Effector memory CD8-positive, alpha-beta T cell (primary cell): ENCODE data around the gene ABCD2.
"Not testable (repeated sequence)": the region's sequence is repeated elsewhere in the genome, so short reads cannot be mapped to it uniquely, and the experiment has no call there.

ENCODE experiments used
- ATAC-seq: fragments of 150-1000 bp; cut with Tn5 transposase; replicated peaks from 2 replicates; pipeline ENCODE4 v1.10.0; 2021; ENCODE audit warnings: mild to moderate bottlenecking, moderate library complexity
- DNase-seq, 3 experiments: peaks; one replicate each; pipeline ENCODE4 v3.0.0; 2021
- H3K27ac Mint-ChIP-seq, 2 donors: one replicate each; pipeline ENCODE4 v1.8.0; 2022; ENCODE audit warnings: mild to moderate bottlenecking in 2 of 2, mixed read lengths in 2 of 2, moderate library complexity in 2 of 2
- H3K27me3 Mint-ChIP-seq, 2 donors: one replicate each; pipeline ENCODE4 v1.8.0; 2022; ENCODE audit warnings: mixed read lengths in 2 of 2
- H3K36me3 Mint-ChIP-seq: one replicate; pipeline ENCODE4 v1.8.0; 2022; ENCODE audit warnings: mild to moderate bottlenecking, moderate library complexity, mixed read lengths; ENCODE audit not compliant: insufficient read depth
- H3K4me1 Mint-ChIP-seq, 2 donors: one replicate each; pipeline ENCODE4 v1.8.0; 2022; ENCODE audit warnings: low read depth in 2 of 2, mixed read lengths in 2 of 2
- H3K4me3 Mint-ChIP-seq, 2 donors: one replicate each; pipeline ENCODE4 v1.8.0; 2022; ENCODE audit warnings: mild to moderate bottlenecking in 2 of 2, mixed read lengths in 2 of 2, moderate library complexity in 2 of 2
- H3K9me3 Mint-ChIP-seq, 2 donors: one replicate each; pipeline ENCODE4 v1.8.0; 2022; ENCODE audit warnings: mixed read lengths in 2 of 2
- total RNA-seq, 9 experiments: gene quantifications; one replicate each; lab custom pipeline; 2026; lab: John Stamatoyannopoulos, UW

The ABCD2 gene
- total RNA-seq = 3.4 to 81.5 (median 37.6) reads per million in 9 experiments

DNA sequence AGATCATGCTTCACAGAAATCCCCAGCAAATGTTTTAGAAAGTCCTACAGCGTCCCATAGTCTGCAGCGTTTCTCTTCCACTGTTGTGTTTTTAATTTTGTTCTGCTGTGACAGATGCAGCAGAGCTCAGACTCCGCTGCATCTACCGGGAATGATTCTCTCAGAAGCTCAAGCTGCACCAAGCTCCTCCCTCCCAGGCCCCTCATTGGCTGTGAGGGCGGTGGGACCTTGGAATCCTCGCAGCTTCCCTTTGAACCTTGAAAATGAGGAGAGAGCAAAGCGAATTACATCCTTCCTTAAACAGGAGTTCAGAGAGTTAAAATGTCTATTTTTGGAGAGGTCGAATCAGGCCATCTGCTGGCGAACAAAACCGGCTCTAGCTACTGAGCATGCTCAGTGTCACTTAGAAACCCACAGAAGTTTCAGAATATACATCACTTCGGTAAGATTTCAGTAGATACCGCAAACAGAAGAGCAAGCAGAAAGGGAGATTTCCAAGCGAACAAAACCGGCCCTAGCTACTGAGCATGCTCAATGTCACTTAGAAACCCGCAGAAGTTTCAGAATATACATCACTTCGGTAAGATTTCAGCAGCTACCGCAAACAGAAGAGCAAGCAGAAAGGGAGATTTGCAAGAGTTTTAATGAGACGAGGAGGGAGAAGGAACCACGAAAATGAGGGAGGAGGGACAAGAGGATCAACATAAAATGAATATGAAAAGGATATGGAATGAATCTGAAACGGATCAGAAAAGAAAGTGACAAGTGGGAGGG, at the start of gene ABCD2:
ABCD2 (minus strand) TSS at position 144 of the 774 bp plus-strand sequence. CDS start 188 bp downstream, outside the sequence.
- Mint-ChIP-seq H3K27ac (no peak within 1 kb of the TSS), H3K4me3 (no peak within 1 kb of the TSS), H3K36me3 (peaks cover 9% of the 10 kb centered on the region), H3K27me3 (no peaks in the 10 kb centered on the region), H3K4me1 (peaks cover 27 to 28% of the 10 kb centered on the region in 2 donors), H3K9me3 (no peaks in the 10 kb centered on the region)
- ATAC-seq (peak; percentile 84), DNase-seq (peak; percentile 55 to 69 (median 61))

DNA sequence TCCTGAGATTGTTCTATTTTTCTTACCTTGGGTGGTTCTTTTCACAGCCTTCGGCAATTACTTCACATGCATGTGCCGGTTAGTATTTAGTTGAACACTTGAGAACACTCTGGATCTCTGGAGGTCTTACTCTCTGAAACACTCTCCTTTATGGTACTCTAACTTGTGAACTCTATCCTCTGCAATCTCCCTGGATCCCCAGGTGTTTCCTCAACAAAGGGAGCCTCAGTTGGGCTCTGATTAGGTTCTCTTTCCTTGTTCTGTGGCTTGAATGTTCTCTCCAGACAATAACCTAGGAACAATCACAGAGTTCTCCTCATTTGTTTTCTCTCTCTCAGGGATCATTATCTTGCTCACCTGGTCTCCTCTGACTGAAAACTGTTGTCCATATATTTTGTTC, 40.5 kb upstream of the ABCD2 start:
- no peak for ATAC-seq
- Mint-ChIP-seq H3K4me1 (no peaks in the 10 kb centered on the region), H3K4me3 (no peak overlapping the region), H3K27ac (no peak overlapping the region), H3K36me3 (no peaks in the 10 kb centered on the region), H3K9me3 (no peaks in the 10 kb centered on the region), H3K27me3 (no peaks in the 10 kb centered on the region)
- DNase-seq = no peak

DNA sequence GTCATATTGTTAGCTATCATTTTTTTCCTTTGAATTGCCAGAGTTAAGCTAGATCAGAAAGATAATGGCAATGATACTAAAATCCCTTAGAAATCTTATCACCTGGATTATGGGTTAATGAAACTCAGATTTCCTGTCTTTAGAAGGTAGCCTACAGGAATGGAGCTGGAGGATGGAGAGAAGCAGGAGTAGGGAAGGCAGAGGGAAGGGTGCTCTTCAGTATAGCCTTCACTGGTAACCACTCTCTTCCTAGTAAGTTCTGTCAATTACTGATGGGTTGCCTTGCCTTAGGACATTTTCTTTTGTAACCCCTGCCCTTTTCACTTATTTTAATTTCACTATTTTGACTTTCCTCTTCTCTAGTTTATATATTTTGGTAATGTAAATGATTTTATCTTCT, 27.8 kb upstream of the ABCD2 start:
- Mint-ChIP-seq H3K36me3 (no peaks in the 10 kb centered on the region), H3K27me3 (no peaks in the 10 kb centered on the region), H3K9me3 (no peaks in the 10 kb centered on the region), H3K4me3 (no peak overlapping the region), H3K4me1 (no peaks in the 10 kb centered on the region), H3K27ac (peak overlapping the region in 1 of 2 donors; percentile 35)
- no peak for DNase-seq
- no peak for ATAC-seq

DNA sequence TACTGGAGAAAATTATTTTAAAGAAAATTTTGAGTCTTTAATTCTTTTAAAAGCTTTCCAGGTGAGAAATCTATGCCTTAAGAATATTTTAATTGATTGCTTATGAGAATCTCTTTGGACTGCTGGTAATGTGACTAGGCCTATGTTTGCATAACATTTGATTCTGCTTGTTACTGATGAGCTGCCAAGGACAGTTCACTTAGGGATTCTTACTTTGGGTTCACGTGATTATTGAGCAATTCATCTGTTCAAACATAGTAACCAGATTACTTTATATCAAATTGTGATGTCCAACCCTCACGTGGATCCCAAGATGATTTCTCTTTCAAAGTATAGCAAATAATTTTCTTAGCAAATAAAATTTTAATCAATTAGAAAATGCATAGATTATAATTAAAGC, 27.4 kb upstream of the ABCD2 start:
- Mint-ChIP-seq H3K36me3 (no peaks in the 10 kb centered on the region), H3K4me3 (no peak overlapping the region), H3K9me3 (no peaks in the 10 kb centered on the region), H3K27me3 (no peaks in the 10 kb centered on the region), H3K27ac (peak overlapping the region in 1 of 2 donors; percentile 35), H3K4me1 (no peaks in the 10 kb centered on the region)
- ATAC-seq (no peak), DNase-seq (no peak)

DNA sequence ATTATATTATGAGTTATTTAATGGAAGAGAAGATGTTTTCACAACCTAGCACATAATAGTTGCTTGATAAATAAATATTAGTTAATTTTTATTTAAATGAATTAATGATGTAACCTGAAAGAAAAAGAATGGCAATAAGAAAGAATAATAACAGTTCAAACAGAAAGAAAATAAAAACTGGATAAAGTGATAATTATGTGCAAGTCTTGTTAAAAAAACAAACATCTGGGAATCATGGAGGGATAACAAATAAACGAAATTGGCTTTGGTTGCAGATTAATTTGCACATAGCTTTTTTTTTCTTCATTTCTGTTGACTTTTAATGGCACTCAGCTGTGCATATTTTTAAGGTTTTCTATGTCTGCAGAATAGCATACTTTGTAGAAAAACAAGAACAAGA, 23.4 kb upstream of the ABCD2 start:
- Mint-ChIP-seq H3K36me3 (no peaks in the 10 kb centered on the region), H3K27me3 (no peaks in the 10 kb centered on the region), H3K9me3 (no peaks in the 10 kb centered on the region), H3K27ac (no peak overlapping the region), H3K4me3 (no peak overlapping the region), H3K4me1 (no peaks in the 10 kb centered on the region)
- DNase-seq (no peak), ATAC-seq (no peak)

DNA sequence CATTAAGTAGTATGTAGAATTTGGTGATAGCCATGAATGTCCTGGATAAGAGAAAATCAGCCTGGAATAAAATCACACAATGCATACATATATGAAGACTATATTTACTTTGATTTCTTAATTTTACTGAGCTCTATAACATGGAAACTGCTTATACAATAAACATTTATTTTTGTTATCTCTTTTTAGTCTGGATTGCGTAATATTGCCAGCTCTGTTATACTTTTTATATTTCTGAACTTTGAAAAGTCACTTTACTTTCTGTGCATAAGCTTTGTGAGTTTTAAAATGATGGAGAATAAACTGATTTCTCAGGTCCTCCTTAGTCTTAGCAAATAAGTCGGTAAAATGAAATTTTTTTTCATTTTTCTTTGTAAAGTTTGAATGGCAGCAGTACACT, 19.2 kb upstream of the ABCD2 start:
- Mint-ChIP-seq H3K4me3 (no peak overlapping the region), H3K9me3 (no peaks in the 10 kb centered on the region), H3K36me3 (no peaks in the 10 kb centered on the region), H3K4me1 (no peaks in the 10 kb centered on the region), H3K27ac (no peak overlapping the region), H3K27me3 (no peaks in the 10 kb centered on the region)
- DNase-seq (no peak), ATAC-seq (no peak)

DNA sequence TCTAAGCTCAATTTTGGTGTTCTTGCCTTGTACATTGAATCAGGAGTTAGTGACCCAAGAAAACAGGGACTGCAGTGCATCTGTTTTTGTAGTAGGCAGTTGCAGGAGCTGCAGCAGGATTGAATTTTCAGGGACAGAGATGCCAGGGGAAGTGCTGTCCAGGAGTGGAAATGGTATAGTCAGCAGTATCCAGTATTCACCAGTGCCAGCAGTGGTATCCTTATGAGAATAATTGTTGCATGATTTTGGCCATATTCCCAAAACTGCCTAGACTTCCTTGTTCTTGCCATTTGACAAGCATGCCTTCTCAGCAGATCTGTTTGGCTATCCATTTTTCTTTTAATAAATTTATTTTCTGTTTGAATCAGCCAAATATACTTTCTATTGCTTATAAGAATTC, 18.6 kb upstream of the ABCD2 start:
- no peaks in the 10 kb centered on the region for H3K9me3 Mint-ChIP-seq
- ATAC-seq = no peak
- H3K27ac Mint-ChIP-seq = no peak overlapping the region
- no peaks in the 10 kb centered on the region for H3K27me3 Mint-ChIP-seq
- H3K4me3 Mint-ChIP-seq = no peak overlapping the region
- no peaks in the 10 kb centered on the region for H3K36me3 Mint-ChIP-seq
- no peak for DNase-seq
- no peaks in the 10 kb centered on the region for H3K4me1 Mint-ChIP-seq

DNA sequence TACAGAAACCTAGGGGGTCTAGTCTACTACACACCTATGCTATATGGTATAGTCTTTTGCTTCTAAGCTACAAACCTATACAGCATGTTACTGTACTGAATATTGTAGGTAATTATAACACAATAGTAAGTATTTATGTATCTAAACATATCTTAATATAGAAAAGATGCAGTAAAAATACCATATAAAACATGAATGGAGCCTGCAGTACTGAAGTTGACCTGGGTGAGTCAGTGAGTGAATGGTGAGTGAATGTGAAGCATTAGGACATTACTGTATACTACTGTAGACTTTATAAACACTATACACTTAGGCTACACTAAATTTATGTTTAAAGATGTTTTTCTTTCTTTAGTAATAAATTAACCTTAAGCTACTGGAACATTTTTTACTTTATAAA, 13.1 kb upstream of the ABCD2 start:
- no peak overlapping the region for H3K27ac Mint-ChIP-seq
- DNase-seq (no peak), ATAC-seq (no peak)
- no peak overlapping the region for H3K4me3 Mint-ChIP-seq
- H3K9me3 Mint-ChIP-seq = peaks cover 0 to 3% of the 10 kb centered on the region in 2 donors
- no peaks in the 10 kb centered on the region for H3K36me3 Mint-ChIP-seq
- peaks cover 14 to 27% of the 10 kb centered on the region in 2 donors for H3K4me1 Mint-ChIP-seq
- no peaks in the 10 kb centered on the region for H3K27me3 Mint-ChIP-seq

DNA sequence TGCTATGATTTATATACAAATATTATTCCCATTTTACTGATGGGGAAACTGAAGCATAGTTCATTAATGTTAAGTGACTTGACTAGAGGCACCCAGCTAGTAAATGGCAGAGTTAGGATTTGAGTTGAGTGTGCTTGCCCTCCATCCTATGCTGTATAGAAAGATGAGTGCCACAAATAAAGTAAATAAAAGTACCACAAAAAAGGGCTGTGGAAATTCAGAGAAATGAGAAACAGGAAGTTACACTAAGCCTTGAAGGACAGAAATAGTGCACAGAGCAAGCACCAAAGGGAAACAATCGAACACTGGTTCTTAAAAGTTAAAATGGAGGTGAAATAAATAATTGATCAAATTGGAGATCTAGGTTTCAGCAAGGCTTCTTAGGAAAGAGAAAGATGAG, 9.2 kb upstream of the ABCD2 start:
- Mint-ChIP-seq H3K9me3 (peaks cover 0 to 3% of the 10 kb centered on the region in 2 donors), H3K36me3 (no peaks in the 10 kb centered on the region), H3K4me1 (peaks cover 23 to 34% of the 10 kb centered on the region in 2 donors), H3K4me3 (peak overlapping the region; percentile 47 to 78), H3K27ac (peak overlapping the region; percentile 87 to 92), H3K27me3 (no peaks in the 10 kb centered on the region)
- ATAC-seq = peak; percentile 67
- DNase-seq = no peak

DNA sequence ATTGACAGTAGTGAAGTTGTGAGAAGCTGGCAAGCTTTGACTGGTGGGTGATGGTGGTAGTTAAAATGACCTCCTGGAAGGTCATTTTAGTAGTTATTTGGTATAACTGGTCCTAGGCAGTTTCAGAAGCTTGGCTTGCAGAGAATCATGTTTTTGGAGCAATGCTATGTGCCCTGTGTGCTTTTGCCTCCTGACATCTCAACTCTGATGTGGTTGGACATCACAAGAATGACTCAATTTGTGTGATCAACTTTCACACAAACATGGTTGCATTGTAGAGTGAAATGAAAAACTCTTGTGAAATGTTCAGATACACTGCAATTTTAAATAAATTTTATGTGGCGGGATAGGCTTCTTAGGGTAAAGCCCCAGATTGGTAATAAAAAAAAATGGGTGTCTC, 8.3 kb upstream of the ABCD2 start:
- peak overlapping the region in 1 of 2 donors; percentile 44 for H3K4me3 Mint-ChIP-seq
- H3K4me1 Mint-ChIP-seq = peaks cover 24 to 37% of the 10 kb centered on the region in 2 donors

DNA sequence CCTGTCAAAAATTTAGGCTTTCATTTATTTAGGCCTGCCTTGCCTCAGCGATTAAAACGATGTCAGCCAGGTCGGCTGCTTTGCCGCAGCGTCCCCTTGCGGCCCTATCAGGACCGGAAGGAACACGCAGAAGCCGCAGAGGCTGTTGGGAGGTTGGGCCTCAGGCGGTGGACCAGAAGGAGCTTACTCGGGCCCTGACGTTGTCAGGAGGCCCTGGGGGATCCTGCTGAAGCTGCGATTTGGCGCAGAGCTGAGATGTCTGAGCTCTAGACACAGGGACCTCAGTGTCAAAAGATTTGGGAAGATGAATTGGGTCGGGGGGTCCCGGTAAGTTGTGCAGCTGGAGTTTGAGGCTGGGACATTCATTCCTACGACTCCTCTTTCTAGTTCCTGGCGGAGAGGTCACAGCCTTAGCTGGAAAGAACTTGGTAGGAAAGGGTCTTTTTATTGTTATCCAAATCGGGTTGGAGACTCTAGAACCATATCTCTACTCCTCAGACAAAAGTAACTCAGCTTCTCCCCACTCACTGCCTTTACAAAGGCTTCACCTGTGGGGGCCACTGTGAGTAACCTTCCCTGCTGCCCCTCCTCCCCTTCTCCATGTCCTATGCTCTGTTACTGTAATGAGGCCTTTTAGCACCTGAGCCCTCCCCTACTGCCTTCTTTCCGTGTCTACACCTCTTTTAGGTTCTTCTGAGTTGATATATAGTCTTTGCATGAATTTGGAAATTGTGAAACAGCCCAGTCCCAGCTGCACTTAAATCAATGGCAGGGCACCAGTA, 6.6 kb upstream of the ABCD2 start:
- ATAC-seq (no peak), DNase-seq (no peak)
- Mint-ChIP-seq H3K9me3 (peaks cover 0 to 3% of the 10 kb centered on the region in 2 donors), H3K36me3 (peaks cover 7% of the 10 kb centered on the region), H3K4me3 (no peak overlapping the region), H3K4me1 (peaks cover 34 to 50% of the 10 kb centered on the region in 2 donors), H3K27ac (no peak overlapping the region), H3K27me3 (no peaks in the 10 kb centered on the region)

More for the DNA sequence above, 8.3 kb upstream of the ABCD2 start:
- peak overlapping the region; percentile 87 to 92 for H3K27ac Mint-ChIP-seq
- no peaks in the 10 kb centered on the region for H3K36me3 Mint-ChIP-seq
- no peak for DNase-seq
- no peaks in the 10 kb centered on the region for H3K27me3 Mint-ChIP-seq
- H3K9me3 Mint-ChIP-seq = peaks cover 0 to 3% of the 10 kb centered on the region in 2 donors
- ATAC-seq = peak; percentile 45

DNA sequence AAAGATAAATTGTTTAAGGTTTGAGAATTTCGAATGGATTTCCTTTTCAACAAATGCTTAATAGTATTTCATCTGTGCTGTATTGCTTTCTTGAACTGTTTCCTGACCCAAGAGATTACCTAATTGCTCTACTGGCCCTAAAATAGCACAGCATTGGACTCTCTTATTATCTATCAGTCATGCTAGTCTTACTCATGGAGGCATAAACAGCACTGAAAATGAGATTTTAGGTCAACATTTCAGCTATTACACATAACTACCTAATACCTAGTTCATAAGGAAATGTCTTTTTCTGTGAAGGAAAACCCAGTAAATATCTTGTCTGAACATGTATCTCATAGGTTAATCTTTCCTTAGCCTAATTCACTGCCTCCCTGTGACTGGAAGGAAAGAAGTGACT, 4.3 kb upstream of the ABCD2 start:
- ATAC-seq = no peak
- peaks cover 9% of the 10 kb centered on the region for H3K36me3 Mint-ChIP-seq
- no peak for DNase-seq
- no peak overlapping the region for H3K4me3 Mint-ChIP-seq
- peak overlapping the region in 1 of 2 donors; percentile 73 for H3K27ac Mint-ChIP-seq
- no peaks in the 10 kb centered on the region for H3K9me3 Mint-ChIP-seq
- peaks cover 35 to 37% of the 10 kb centered on the region in 2 donors for H3K4me1 Mint-ChIP-seq
- no peaks in the 10 kb centered on the region for H3K27me3 Mint-ChIP-seq

DNA sequence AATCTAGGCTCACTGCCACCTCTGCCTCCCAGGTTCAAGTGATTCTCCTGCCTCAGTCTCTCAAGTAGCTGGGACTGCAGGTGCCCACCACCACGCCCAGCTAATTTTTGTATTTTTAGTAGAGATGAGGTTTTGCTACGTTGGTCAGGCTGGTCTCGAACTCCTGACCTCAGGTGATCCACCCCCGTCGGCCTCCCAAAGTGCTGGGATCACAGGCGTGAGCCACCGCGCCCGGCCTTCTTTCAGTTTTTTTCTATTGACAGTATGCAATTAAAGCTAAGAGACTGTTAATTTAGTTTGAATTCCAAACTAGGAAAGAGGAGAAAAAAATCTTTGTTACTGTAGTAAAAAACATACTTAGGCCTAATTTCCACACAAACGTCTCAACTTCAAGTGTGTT, 3.6 kb upstream of the ABCD2 start:
- H3K4me1 Mint-ChIP-seq = peaks cover 29 to 31% of the 10 kb centered on the region in 2 donors
- H3K36me3 Mint-ChIP-seq, ATAC-seq, H3K27ac Mint-ChIP-seq, H3K9me3 Mint-ChIP-seq, DNase-seq, H3K27me3 Mint-ChIP-seq, H3K4me3 Mint-ChIP-seq: not testable (repeated sequence)

DNA sequence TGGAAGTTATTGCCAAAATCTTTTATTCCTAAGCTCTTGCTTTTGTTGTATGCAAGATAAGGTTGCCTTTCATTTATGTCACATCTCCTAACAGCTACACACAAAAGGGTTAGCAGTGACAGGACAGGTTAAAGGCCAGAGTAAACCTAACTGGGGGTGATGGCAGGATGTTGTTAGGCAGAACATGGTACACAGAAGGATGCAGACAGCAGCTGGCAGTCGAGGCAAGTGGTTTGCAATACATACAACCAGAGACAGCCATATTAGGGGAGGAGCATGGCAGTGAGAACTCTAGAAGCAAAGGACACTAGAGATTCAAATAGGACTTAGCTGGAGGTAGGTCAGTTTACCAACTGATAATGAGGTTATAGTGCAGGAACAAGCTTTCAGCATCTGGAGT, 2.7 kb upstream of the ABCD2 start:
- Mint-ChIP-seq H3K4me1 (peaks cover 25 to 26% of the 10 kb centered on the region in 2 donors), H3K9me3 (no peaks in the 10 kb centered on the region), H3K36me3 (peaks cover 9% of the 10 kb centered on the region), H3K27me3 (no peaks in the 10 kb centered on the region), H3K4me3 (peak overlapping the region in 1 of 2 donors; percentile 30), H3K27ac (no peak overlapping the region)
- DNase-seq (no peak), ATAC-seq (no peak)
